HG03342 (cell line): ENCODE results near the gene GJB4.

Experiments used
- ATAC-seq: cut with Tn5 transposase; IDR thresholded peaks from one replicate; pipeline ENCODE4 v1.9.1; 2021; ENCODE audit warnings: mild to moderate bottlenecking, moderate library complexity; ENCODE audit not compliant: unreplicated experiment

Gene GJB4

DNA sequence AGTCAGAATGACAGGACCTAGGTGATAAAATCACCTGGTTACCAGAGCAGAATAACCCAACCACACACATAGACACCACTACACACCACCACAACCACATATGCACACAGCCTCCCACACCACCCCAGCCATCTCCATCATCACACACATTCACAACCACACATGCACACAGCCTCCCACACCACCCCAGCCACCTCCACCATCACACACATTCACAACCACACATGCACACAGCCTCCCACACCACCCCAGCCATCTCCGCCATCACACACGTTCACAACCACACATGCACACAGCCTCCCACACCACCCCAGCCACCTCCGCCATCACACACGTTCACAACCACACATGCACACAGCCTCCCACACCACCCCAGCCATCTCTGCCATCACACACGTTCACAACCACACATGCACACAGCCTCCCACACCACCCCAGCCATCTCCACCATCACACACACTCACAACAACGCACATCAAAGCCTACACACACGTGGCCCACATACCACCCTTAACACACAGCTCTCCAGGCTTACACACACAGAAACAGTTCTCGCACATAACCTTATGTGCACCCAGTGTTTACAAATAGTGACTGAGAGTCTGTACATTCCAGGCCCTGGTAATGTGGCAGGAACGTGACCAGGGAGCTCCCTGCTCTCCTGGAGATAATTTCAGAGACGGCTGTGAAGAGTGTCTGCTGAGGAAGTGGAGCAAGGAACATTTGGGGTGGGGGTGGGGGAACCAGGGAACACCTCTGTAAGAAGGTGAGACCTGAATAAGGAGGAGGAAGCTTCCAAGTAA lies 18.2 kb downstream of the GJB4 start:
- no peak for ATAC-seq

DNA sequence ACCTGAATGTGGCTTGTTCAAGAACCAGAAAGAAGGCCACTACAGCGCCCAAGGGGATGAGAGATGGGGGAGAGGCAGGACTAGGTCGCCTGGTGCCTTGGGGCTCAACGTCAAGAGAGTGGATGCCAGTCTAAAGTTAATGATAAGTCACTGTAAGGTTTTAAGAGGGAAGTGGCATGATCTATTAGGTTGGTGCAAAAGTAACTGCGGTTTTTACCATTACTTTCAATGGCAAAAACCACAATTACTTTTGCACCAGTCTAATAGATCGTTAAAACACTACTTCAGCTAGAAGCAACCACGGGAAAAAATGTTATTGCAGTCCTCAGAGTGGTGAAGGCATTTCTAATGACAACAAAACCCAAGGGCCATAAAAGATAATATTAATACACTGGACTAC lies 18.8 kb downstream of the GJB4 start:
- ATAC-seq: no peak

DNA sequence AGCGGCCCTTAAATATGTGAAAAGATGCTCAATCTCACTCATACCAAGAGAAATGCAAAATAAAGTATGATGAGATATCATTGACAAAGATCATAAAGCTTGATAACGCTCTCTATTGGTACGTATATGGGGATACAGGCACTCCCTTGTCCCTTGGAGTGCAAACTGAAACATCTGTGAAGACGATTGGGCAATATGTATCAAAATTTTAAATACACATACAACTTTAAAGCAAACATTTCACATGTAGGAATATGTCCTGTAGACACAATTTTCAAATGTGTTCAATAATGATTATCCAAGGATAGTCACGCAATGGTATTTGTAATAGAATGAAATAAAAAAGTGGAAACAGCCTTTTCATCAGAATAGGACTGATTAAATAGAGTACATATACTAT lies 19.5 kb downstream of the GJB4 start:
- no peak for ATAC-seq

DNA sequence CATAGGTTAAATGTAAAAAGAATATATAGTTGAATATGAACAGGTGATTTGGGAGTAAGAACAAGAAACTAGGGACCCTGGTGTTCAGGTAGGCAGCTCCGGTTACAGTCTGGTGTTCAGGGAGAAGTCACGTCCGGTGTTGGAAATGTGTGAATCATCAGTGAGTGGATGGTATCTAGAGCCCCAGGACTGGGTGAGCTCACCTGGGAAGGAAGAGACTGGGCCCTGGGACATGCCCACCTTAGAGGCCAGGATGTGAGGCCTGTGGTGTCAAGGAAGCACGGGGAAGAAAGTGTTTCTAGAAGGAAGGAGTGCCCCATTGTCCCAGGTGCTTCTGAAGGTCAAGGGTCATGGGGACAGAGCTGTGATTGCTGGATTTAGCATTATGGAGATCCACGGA lies 20.0 kb downstream of the GJB4 start:
- no peak for ATAC-seq

DNA sequence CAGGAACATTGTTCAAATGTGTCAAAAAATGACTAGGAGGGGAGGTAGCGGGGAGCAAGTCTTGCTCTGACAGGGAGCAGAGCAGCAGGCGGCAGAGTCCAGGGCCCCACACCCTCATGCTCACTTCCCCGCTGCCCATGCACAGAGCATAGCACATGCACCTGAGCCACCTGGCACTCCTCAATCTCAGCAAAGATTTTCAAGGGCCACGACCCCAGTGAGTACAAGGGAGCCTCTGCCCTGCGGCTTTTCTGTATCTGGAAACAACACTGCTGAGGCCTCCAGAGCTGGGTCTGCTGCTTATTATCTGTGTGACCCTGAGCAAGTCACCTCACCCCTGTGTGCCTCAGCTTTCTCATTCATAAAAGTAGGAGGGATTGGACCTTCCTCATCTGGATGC lies 20.4 kb downstream of the GJB4 start:
- ATAC-seq: no peak

DNA sequence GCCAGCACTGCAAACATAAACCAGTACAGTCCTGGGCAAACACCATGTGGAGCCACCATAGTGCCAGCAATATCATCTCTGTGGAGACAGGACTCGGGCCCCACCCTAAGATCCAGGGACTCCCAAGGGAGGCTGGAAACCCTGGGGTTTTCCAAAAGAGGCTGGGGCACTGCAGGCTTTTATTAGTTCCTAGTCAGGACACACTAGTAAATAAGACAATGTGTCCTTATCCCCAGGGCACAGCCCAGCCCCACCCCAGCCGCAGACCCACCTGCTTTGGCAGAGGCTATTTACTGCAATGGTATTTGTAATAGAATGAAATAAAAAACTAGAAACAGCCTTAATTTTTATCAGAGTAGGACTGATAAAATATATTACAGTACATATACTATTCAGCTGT lies 21.0 kb downstream of the GJB4 start:
- no peak for ATAC-seq

DNA sequence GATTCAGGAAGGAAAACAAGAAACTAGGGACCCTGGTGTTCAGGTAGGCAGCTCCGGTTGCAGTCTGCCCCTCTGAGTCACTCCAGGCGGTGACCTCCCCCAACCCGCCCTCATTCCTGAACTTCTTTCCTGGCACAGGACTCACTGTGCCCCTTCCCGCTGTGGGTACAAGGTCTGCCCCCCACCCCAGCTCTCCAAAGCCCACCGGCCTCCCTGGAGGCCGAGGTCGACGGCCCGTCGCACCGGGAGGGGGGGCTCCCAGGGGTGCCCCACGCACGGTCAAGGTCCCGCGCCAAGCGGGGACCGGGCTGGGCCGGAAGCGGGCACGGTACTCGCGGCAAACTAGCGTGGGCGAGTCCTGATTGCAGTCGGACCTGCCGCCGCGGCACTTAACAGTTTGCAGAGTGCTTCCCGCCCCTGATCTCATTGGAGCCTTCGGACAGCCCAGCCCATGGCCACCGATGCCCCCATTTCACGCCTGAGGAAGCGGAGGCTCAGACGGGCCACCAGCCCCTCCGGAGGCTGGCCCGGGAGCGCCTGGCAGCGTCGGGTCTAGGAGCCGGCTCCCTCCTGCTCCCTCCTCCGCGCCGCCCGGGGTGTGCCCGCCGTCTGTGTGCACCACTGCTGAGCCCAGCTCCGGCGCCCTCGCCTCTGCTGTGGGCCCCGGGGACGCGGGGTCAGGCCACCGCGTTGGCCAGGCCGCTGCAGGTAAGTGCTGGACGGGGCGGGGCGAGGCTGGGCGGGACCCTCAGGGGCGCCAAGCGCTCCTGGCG lies 21.7 kb downstream of the GJB4 start, which contains the start of gene GJB3:
TSS of gene GJB3 (plus strand) at position 144 of the 773 bp plus-strand sequence. CDS start 3,549 bp downstream, outside the sequence.
- ATAC-seq: no peak

DNA sequence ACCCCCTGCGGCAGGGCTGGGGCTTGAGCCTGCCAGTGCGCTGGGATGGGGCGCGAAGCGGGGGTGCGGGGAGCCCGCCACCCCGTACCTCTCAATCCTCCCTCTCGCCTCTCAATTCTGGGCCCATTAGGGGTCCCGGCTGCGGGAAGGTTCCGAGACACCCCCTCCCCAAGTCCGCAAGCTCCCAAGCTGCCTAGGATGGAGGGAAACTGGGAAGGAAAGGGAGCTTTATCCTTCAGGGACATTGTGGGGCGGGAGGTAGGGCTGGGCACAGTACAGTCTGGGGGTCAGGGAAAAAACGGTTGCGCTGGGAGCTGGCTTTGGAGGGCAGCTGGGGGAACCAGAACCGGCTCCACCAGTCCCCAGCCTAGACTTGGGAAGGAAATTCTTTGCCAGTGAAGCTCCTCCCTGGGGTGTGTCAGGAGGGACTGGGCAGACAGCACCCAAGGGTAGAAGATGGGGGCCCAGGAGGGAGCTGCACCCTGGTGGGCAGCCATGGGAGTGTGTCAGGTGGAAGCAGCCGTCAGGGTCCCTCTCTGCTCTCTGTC lies 22.4 kb downstream of the GJB4 start:
- ATAC-seq: no peak

DNA sequence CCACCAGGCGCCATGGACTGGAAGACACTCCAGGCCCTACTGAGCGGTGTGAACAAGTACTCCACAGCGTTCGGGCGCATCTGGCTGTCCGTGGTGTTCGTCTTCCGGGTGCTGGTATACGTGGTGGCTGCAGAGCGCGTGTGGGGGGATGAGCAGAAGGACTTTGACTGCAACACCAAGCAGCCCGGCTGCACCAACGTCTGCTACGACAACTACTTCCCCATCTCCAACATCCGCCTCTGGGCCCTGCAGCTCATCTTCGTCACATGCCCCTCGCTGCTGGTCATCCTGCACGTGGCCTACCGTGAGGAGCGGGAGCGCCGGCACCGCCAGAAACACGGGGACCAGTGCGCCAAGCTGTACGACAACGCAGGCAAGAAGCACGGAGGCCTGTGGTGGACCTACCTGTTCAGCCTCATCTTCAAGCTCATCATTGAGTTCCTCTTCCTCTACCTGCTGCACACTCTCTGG lies 25.2 kb downstream of the GJB4 start:
- ATAC-seq: no peak

DNA sequence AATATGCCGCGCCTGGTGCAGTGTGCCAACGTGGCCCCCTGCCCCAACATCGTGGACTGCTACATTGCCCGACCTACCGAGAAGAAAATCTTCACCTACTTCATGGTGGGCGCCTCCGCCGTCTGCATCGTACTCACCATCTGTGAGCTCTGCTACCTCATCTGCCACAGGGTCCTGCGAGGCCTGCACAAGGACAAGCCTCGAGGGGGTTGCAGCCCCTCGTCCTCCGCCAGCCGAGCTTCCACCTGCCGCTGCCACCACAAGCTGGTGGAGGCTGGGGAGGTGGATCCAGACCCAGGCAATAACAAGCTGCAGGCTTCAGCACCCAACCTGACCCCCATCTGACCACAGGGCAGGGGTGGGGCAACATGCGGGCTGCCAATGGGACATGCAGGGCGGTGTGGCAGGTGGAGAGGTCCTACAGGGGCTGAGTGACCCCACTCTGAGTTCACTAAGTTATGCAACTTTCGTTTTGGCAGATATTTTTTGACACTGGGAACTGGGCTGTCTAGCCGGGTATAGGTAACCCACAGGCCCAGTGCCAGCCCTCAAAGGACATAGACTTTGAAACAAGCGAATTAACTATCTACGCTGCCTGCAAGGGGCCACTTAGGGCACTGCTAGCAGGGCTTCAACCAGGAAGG lies 25.8 kb downstream of the GJB4 start:
- ATAC-seq: no peak

DNA sequence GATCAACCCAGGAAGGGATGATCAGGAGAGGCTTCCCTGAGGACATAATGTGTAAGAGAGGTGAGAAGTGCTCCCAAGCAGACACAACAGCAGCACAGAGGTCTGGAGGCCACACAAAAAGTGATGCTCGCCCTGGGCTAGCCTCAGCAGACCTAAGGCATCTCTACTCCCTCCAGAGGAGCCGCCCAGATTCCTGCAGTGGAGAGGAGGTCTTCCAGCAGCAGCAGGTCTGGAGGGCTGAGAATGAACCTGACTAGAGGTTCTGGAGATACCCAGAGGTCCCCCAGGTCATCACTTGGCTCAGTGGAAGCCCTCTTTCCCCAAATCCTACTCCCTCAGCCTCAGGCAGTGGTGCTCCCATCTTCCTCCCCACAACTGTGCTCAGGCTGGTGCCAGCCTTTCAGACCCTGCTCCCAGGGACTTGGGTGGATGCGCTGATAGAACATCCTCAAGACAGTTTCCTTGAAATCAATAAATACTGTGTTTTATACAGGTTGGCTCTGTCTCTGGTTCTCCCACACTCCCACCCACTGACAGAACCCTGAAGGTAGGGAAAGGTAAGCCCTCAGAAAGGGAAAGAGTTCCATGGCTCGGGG lies 26.4 kb downstream of the GJB4 start:
- no peak for ATAC-seq

DNA sequence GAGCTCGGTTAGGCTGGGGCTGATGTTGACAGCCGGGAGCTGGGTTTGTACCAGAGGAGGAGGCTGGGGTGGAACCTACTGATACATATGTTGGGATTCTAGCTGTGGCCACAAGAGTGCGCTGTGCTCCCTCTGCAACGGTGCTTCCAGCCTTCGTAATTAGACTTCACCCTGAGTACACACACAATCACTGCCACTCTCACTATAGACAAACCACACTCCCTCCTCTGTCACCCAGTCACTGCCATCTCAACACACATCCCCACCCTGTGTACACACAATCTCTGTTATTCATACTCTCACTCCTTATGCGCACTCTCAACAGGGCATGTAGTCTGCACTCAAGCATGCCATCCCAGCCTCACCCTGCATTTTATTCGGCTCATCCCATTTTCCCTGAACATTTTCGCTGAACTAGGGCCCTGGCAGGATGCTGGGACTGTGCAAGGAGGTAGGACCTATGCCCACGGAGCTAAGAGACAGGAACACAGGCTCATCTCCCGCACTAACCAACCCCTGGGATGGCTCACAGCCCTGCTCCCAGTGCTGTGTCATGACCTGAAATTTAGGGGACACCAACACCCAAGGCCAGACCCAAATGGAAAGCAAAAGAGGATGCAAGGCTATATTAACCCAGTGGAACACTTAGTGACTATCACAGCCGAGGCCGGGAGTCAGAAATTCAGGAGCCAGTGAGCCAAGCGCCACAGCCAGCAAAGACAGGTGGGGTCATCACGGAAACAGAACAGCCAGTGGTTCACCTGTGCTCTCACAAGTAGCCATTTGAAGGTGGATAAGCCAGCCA lies 27.2 kb downstream of the GJB4 start:
- ATAC-seq: no peak

DNA sequence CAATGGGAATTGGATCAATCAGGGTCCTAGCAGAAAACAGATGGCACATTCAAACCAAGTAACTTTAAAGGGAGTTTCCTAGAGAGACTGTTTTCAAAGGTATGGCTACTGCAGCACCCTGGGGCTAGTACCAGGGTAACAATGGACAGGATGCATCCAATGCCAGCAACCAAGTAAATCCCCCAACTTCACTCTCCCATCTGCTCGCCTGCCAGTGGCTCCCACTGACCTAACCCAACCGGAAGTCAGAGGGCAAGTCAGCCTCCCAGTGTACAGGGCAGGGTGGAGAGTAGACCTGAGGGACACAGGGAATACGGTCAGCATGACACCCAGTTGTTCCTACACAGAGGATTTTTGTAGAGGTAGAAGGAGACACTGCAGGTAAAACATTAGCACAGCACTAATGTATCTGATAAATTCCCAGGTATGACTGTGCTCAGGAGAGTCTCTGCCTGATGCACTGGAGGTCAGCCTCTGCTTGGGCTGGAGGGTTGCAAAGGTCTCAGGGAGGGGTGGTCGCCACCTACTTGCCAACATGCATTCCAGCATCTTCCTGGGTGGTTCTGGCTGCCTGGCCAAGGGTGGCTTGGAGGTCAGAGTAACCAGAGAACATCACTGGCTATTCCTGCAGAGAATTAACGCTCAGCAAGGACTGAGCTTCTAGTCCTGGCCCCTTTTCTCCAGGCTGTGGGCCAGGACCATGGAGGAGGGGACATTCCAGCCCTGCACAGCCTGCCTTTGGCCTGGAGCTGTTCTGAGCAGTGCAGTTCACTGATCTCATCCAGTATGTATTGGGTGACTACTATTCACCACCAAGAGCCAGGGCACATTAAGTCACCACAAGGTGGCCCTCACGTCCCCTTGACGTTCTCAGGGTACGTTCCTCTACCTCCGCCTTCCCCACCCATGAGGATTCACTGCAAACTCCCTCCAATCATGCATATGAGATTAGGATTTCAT lies 28.2 kb downstream of the GJB4 start:
- ATAC-seq: no peak

DNA sequence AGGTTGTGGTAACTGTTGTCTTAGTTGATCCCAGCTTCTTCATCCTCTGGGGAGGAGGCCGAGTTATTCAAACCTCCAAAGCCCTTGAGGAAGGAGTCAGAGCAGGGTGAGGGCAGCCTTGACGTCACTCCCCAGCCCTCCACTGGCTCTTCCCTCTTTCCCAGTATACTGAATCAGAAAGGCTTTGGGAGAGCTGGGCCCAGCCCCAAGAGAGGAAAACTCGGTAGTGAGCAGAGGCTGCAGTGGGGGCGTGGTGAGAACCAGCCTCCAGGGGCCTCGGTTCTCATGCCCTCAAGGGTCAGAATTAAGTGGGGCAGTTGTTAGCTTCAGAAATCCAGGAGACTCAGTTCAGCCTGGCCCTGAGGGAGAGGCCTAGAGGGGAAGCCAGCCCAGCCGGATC lies 31.4 kb downstream of the GJB4 start:
- no peak for ATAC-seq

DNA sequence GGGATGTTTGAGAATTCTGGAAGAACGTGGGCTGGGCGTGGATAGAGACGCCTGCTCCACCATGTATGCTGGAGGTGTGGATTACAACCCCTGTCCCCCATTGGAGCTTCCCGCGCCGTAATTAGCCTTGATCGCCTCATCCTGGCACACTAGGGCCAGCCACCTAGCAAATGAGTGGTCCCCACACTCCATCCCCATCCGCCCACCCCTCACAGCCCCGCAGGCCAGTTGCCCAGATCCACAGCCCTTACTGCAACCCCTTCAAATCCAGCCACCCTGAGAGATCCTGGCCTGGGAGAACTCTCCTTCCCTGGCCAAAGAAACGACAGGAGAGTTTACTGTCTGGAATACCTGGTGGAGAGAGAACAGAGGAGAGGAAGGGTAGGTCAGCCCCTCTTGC lies 32.9 kb downstream of the GJB4 start:
- ATAC-seq: no peak

DNA sequence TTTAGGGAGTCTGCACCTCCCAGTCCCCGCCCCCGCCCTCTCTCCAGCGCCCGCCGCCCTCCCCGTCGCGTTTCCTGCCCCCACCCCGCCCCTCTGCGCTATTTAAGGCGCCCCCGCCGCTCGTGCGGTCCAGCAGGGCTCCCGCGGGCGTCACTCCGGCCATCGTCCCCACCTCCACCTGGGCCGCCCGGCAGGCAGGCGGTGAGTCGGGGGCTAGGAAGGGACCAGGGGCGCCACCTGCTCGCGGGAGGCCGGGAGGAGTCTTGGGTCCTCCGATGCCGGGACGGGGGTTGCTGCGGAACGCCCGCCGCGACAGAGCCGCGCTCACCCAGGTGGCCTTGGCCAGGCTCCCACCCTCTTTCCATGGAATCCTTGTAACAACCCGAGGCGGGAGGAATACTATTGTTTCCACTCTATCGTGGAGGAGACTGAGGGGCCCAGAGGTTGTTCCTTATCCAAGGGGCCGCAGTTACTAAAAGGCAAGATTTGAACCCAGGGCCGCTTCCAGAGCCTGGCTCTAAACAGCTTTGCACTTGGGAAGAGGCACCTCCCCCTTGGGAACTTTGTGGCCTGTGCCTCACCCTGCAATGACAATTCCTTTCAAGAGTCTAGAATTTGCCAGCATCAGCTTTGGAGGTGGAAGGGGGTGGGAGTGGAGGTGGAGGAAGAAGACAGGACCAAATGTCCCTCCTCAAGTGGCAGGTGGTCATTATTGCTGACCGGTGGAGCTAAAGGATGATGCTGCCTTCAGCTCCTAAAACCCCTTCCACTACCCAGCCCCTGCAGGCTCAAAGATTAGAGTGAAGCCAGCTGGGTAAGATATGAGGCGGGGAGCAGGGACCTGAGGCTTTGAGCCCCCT lies 33.6 kb downstream of the GJB4 start, which contains the start of gene GJA4:
TSS of gene GJA4 (plus strand) at position 132 of the 860 bp plus-strand sequence. CDS start 1,215 bp downstream, outside the sequence.
- ATAC-seq: no peak

DNA sequence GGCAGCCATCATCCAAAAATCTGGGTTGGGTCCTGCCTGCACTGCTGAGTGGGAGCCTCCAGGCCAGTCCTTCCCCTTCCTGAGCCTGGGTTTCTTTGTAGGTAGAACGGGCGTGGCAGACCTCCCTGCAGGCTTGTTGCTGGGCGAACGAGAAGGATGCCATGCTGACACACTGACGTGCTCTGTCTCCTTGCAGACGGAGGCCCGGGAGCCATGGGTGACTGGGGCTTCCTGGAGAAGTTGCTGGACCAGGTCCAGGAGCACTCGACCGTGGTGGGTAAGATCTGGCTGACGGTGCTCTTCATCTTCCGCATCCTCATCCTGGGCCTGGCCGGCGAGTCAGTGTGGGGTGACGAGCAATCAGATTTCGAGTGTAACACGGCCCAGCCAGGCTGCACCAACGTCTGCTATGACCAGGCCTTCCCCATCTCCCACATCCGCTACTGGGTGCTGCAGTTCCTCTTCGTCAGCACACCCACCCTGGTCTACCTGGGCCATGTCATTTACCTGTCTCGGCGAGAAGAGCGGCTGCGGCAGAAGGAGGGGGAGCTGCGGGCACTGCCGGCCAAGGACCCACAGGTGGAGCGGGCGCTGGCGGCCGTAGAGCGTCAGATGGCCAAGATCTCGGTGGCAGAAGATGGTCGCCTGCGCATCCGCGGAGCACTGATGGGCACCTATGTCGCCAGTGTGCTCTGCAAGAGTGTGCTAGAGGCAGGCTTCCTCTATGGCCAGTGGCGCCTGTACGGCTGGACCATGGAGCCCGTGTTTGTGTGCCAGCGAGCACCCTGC lies 34.7 kb downstream of the GJB4 start:
- no peak for ATAC-seq
